Endothelial cell of umbilical vein (primary cell): ENCODE data around the gene NLGN4Y.

Source experiments
- EZH2 ChIP-seq: IDR thresholded peaks from 2 replicates; pipeline ENCODE4 v1.6.1; 2012; ENCODE audit warnings: borderline replicate concordance, low read depth, mild to moderate bottlenecking, moderate library complexity, low read length, inconsistent platforms; ENCODE audit not compliant: severe bottlenecking
- MAX ChIP-seq: IDR thresholded peaks from 2 replicates; pipeline ENCODE4 v1.6.1; 2011; ENCODE audit not compliant: insufficient read depth, insufficient read length
- POLR2AphosphoS5 ChIP-seq: IDR thresholded peaks from 2 replicates; pipeline ENCODE4 v1.6.1; 2012; ENCODE audit warnings: low read depth, mild to moderate bottlenecking, control low read depth, low read length, moderate library complexity; ENCODE audit not compliant: insufficient read depth
- TF ChIP-seq, protein P1 (sequence below), 2 donors: IDR thresholded peaks; 1 replicate in 1 of 2; 2 replicates in 1 of 2; pipeline ENCODE4 v1.5.1; 2011; ENCODE audit warnings: low read length in 2 of 2, mild to moderate bottlenecking in 2 of 2, moderate library complexity in 2 of 2, control low read depth in 1 of 2, inconsistent platforms in 1 of 2, low read depth in 1 of 2; ENCODE audit not compliant: insufficient read depth in 1 of 2; ENCODE audit errors: extremely low read depth in 1 of 2

GRCh38 chrY:14822201-14822600, 297.9 kb downstream of the NLGN4Y start:
- TF ChIP-seq, protein P1, sequence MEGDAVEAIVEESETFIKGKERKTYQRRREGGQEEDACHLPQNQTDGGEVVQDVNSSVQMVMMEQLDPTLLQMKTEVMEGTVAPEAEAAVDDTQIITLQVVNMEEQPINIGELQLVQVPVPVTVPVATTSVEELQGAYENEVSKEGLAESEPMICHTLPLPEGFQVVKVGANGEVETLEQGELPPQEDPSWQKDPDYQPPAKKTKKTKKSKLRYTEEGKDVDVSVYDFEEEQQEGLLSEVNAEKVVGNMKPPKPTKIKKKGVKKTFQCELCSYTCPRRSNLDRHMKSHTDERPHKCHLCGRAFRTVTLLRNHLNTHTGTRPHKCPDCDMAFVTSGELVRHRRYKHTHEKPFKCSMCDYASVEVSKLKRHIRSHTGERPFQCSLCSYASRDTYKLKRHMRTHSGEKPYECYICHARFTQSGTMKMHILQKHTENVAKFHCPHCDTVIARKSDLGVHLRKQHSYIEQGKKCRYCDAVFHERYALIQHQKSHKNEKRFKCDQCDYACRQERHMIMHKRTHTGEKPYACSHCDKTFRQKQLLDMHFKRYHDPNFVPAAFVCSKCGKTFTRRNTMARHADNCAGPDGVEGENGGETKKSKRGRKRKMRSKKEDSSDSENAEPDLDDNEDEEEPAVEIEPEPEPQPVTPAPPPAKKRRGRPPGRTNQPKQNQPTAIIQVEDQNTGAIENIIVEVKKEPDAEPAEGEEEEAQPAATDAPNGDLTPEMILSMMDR (IDR thresholded peaks at IDR 0.05; ENCODE audit: extremely low read depth in 1 of 2, insufficient read depth in 1 of 2, low read depth in 1 of 2, low read length in 2 of 2) = no peak
- no peak for TF ChIP-seq POLR2AphosphoS5
- TF ChIP-seq EZH2 = no peak
- TF ChIP-seq MAX = no peak
